Measurements from ENCODE around the gene USP48.

USP48 gene

GRCh38 chr1:21725748-21726392, 57.1 kb downstream of the USP48 start:
- no peak for DNase-seq
- in situ Hi-C loops (cut with HindIII; ENCODE audit: low pct_ligation_motif_present, low sequenced_read_pairs), result no loop called here
- Histone ChIP-seq H3K27me3 (replicated peaks) (no peaks in the 10 kb centered on the region), H3K36me3 (replicated peaks) (peaks cover 38% of the 10 kb centered on the region), H3K4me3 (ENCODE audit: low read depth, low read length) (no peak overlapping the region), H3K27ac (no peak overlapping the region)
- TF ChIP-seq CTCF (IDR thresholded peaks at IDR 0.05; ENCODE audit: low read depth, low read length, missing control alignments), result no peak

- in situ Hi-C loops (cut with HindIII; ENCODE audit: low pct_ligation_motif_present, low sequenced_read_pairs), result no loop called here
Observed at GRCh38 chr1:21724570-21724969, 58.4 kb downstream of the USP48 start.

GRCh38 chr1:21724098-21724497, 58.9 kb downstream of the USP48 start:
- Histone ChIP-seq H3K36me3 (replicated peaks) (peaks cover 47% of the 10 kb centered on the region), H3K27me3 (replicated peaks) (no peaks in the 10 kb centered on the region), H3K4me3 (ENCODE audit: low read depth, low read length) (no peak overlapping the region), H3K27ac (no peak overlapping the region)
- no peak for DNase-seq
- in situ Hi-C loops (cut with HindIII; ENCODE audit: low pct_ligation_motif_present, low sequenced_read_pairs), result no loop called here
- no peak for TF ChIP-seq CTCF (IDR thresholded peaks at IDR 0.05; ENCODE audit: low read depth, low read length, missing control alignments)

More at GRCh38 chr1:21724570-21724969, 58.4 kb downstream of the USP48 start:
- H3K27ac ChIP-seq, result no peak overlapping the region
- H3K36me3 ChIP-seq (replicated peaks), result peaks cover 45% of the 10 kb centered on the region
- DNase-seq, result no peak
- TF ChIP-seq CTCF (IDR thresholded peaks at IDR 0.05; ENCODE audit: low read depth, low read length, missing control alignments), result no peak
- no peak overlapping the region for H3K4me3 ChIP-seq (ENCODE audit: low read depth, low read length)
- H3K27me3 ChIP-seq (replicated peaks), result no peaks in the 10 kb centered on the region

- no peak for TF ChIP-seq CTCF (IDR thresholded peaks at IDR 0.05; ENCODE audit: low read depth, low read length, missing control alignments)
- H3K36me3 ChIP-seq (replicated peaks), result peaks cover 53% of the 10 kb centered on the region
- DNase-seq, result no peak
- H3K27ac ChIP-seq, result no peak overlapping the region
- no peak overlapping the region for H3K4me3 ChIP-seq (ENCODE audit: low read depth, low read length)
- H3K27me3 ChIP-seq (replicated peaks), result no peaks in the 10 kb centered on the region
- in situ Hi-C loops (cut with HindIII; ENCODE audit: low pct_ligation_motif_present, low sequenced_read_pairs), result no loop called here
Observed at GRCh38 chr1:21721295-21721985, 61.5 kb downstream of the USP48 start.

- Histone ChIP-seq H3K27ac (no peak overlapping the region), H3K27me3 (replicated peaks) (no peaks in the 10 kb centered on the region), H3K36me3 (replicated peaks) (peaks cover 70% of the 10 kb centered on the region), H3K4me3 (ENCODE audit: low read depth, low read length) (no peak overlapping the region)
- in situ Hi-C loops (cut with HindIII; ENCODE audit: low pct_ligation_motif_present, low sequenced_read_pairs), result no loop called here
- DNase-seq, result no peak
- no peak for TF ChIP-seq CTCF (IDR thresholded peaks at IDR 0.05; ENCODE audit: low read depth, low read length, missing control alignments)
Observed at GRCh38 chr1:21716169-21716568, 66.8 kb downstream of the USP48 start.
